Measurements from ENCODE around the gene UNG. TPM values are rescaled to one million over a fixed set of nuclear protein-coding genes. Genes with fewer than 3 reads are reported as not detected.

Gene UNG
- total RNA-seq, 1 experiment from 2014 or later, result 99.0 TPM

- no peak for TF ChIP-seq SRF (IDR thresholded peaks at IDR 0.05; ENCODE audit: low read depth)
- no peak for TF ChIP-seq JUND (IDR thresholded peaks at IDR 0.05)
- TF ChIP-seq REST (IDR thresholded peaks at IDR 0.05; ENCODE audit: low read depth), result no peak
- no peak for TF ChIP-seq SP1 (IDR thresholded peaks at IDR 0.05; ENCODE audit: low read depth)
These were observed 54.1 kb downstream of the UNG start (continued) for GRCh38 chr12:109151457-109151856.

- no peak for ATAC-seq
- no peak overlapping the region for H3K9ac ChIP-seq (ENCODE audit: low read length)
- BruUV-seq (replicated peaks), result TSS peak; percentile 42
These were observed 56.5 kb downstream of the UNG start for GRCh38 chr12:109153821-109154441.

More at GRCh38 chr12:109153821-109154441, 56.5 kb downstream of the UNG start:
- intact Hi-C loops (cut with micrococcal nuclease), result no loop called here
- ChIA-PET RAD21 (ENCODE audit: low non-redundant PET in 1 of 2, low total read pairs in 2 of 2, uncharacterized antibody in 2 of 2, unreplicated experiment in 2 of 2) (no interaction called here), POLR2A (interaction anchor here (0.6 to 0.9 kb wide), 5 partner anchors 8 to 1779 kb away, joined by 3 to 4 read pairs (median 3); no protein-coding TSS in a partner anchor), CTCF (interaction anchor here (1.5 kb wide), 1 partner anchor 20 kb away, joined by 5 read pairs; no protein-coding TSS in a partner anchor)
- H4K20me1 ChIP-seq (ENCODE audit: insufficient read depth), result no peaks in the 10 kb centered on the region
- H3K4me2 ChIP-seq (ENCODE audit: low read length), result peak overlapping the region; percentile 78
- H3K27me3 ChIP-seq (ENCODE audit: insufficient read depth, low read length), result 0 out of 2 replicates have a peak, but pooled peaks cover 3% of the 10 kb centered on the region
- H3K9me3 ChIP-seq (ENCODE audit: control insufficient read depth in 1 of 2, insufficient read depth in 1 of 2, low read depth in 1 of 2, low read length in 2 of 2), result no peaks in the 10 kb centered on the region
- peaks cover 9 to 19% of the 10 kb centered on the region in 2 experiments; a peak in 3 of 4 replicates for H3K4me1 ChIP-seq (ENCODE audit: control insufficient read depth in 1 of 2, insufficient read depth in 2 of 2, low read length in 2 of 2)
- H3K36me3 ChIP-seq (ENCODE audit: control insufficient read depth in 1 of 2, insufficient read depth in 2 of 2, low read length in 2 of 2), result no peaks in the 10 kb centered on the region
- no peaks in the 10 kb centered on the region for H3K79me2 ChIP-seq (ENCODE audit: insufficient read depth, low read length)
- peak overlapping the region; percentile 41 to 66 for H3K4me3 ChIP-seq (replicated peaks in 1 of 2; ENCODE audit: low read depth in 1 of 2, low read length in 2 of 2)
- no peak for DNase-seq (ENCODE audit: low read depth, low spot score)
- no peaks in the 10 kb centered on the region for H3K9me2 ChIP-seq (ENCODE audit: insufficient read depth)
- H2AFZ ChIP-seq (ENCODE audit: low read depth, low read length, poor library complexity, severe bottlenecking), result peak overlapping the region; percentile 94
- TF ChIP-seq ATF3 (IDR thresholded peaks at IDR 0.05) (no peak), TCF7L2 (IDR thresholded peaks at IDR 0.05; ENCODE audit: borderline replicate concordance, extremely low read depth, insufficient read depth, insufficient read length) (no peak), ELF1 (IDR thresholded peaks at IDR 0.05; ENCODE audit: borderline replicate concordance, low read depth) (no peak), REST (IDR thresholded peaks at IDR 0.05; ENCODE audit: low read depth) (no peak), MAX (IDR thresholded peaks at IDR 0.05) (no peak), YY1 (IDR thresholded peaks at IDR 0.05; ENCODE audit: extremely low read depth, insufficient replicate concordance, low read depth, low read length) (no peak), ZNF274 (IDR thresholded peaks at IDR 0.05; ENCODE audit: low read depth, low read length) (no peak), POLR2A (IDR thresholded peaks at IDR 0.05; ENCODE audit: borderline replicate concordance, extremely low read depth, insufficient read depth, insufficient read length) (no peak), FOSL1 (IDR thresholded peaks at IDR 0.05; ENCODE audit: low read depth) (no peak), POLR2AphosphoS5 (IDR thresholded peaks at IDR 0.05; ENCODE audit: low read depth, low read length) (no peak), SRF (IDR thresholded peaks at IDR 0.05; ENCODE audit: low read depth) (no peak), RAD21 (IDR thresholded peaks at IDR 0.05; ENCODE audit: low read depth) (no peak), SIN3A (IDR thresholded peaks at IDR 0.05; ENCODE audit: low read depth) (no peak), EZH2phosphoT487 (IDR thresholded peaks at IDR 0.05; ENCODE audit: borderline replicate concordance) (no peak)
- H3K27ac ChIP-seq (ENCODE audit: low read depth, low read length), result no peak overlapping the region

Data from HCT116 (cell line).